GM21786 (cell line): ENCODE measurements around the gene TOM1L2.

Source experiments
- ATAC-seq: cut with Tn5 transposase; IDR thresholded peaks from one replicate; pipeline ENCODE4 v1.9.1; 2021; ENCODE audit not compliant: unreplicated experiment

TOM1L2 gene

GRCh38 chr17:17823433-17824118 is 148.6 kb downstream of the TOM1L2 start:
- ATAC-seq, result peak; percentile 62

GRCh38 chr17:17822616-17823015 is 149.6 kb downstream of the TOM1L2 start:
- no peak for ATAC-seq

- no peak for ATAC-seq
Measured at GRCh38 chr17:17822189-17822588, 150.0 kb downstream of the TOM1L2 start.

- no peak for ATAC-seq
Measured at GRCh38 chr17:17820463-17821158, 151.6 kb downstream of the TOM1L2 start.

- ATAC-seq, result no peak
Measured at GRCh38 chr17:17820046-17820445, 152.2 kb downstream of the TOM1L2 start.

- peak; percentile 57 for ATAC-seq
Measured at GRCh38 chr17:17819561-17819995, 152.6 kb downstream of the TOM1L2 start.

- no peak for ATAC-seq
Measured at GRCh38 chr17:17819111-17819510, 153.1 kb downstream of the TOM1L2 start.

- no peak for ATAC-seq
Measured at GRCh38 chr17:17818088-17818526, 154.1 kb downstream of the TOM1L2 start.

- no peak for ATAC-seq
Measured at GRCh38 chr17:17817552-17817947, 154.7 kb downstream of the TOM1L2 start.

GRCh38 chr17:17816831-17817551 is 155.2 kb downstream of the TOM1L2 start:
- ATAC-seq, result no peak

GRCh38 chr17:17816240-17816814 is 155.9 kb downstream of the TOM1L2 start:
- no peak for ATAC-seq

- no peak for ATAC-seq
Measured at GRCh38 chr17:17815436-17816200, 156.6 kb downstream of the TOM1L2 start.

- ATAC-seq, result no peak
Measured at GRCh38 chr17:17815062-17815406, 157.2 kb downstream of the TOM1L2 start.

GRCh38 chr17:17814162-17815061 is 157.8 kb downstream of the TOM1L2 start:
- ATAC-seq, result no peak

- ATAC-seq, result no peak
Measured at GRCh38 chr17:17813725-17814095, 158.5 kb downstream of the TOM1L2 start.

- ATAC-seq, result no peak
Measured at GRCh38 chr17:17813055-17813724, 159.0 kb downstream of the TOM1L2 start.

GRCh38 chr17:17812211-17813054 is 159.8 kb downstream of the TOM1L2 start:
- no peak for ATAC-seq
